Stimulated activated naive CD8-positive, alpha-beta T cell treated with anti-CD3 and anti-CD28 coated beads, Interleukin-15, Interleukin-2, amounts not matched to agents 100 U/mL and 50 U/mL, for 24 hours (primary cell): ENCODE results near the gene EFHC1.
"Not testable (repeated sequence)": the region's sequence is repeated elsewhere in the genome, so short reads cannot be mapped to it uniquely, and the experiment has no call there.

Experiments
- ATAC-seq: fragments of 150-1000 bp; cut with Tn5 transposase; one replicate; pipeline ENCODE4 v1.10.0; 2021
- DNase-seq: peaks from one replicate; pipeline ENCODE4 v3.0.0; 2021

Gene EFHC1

DNA sequence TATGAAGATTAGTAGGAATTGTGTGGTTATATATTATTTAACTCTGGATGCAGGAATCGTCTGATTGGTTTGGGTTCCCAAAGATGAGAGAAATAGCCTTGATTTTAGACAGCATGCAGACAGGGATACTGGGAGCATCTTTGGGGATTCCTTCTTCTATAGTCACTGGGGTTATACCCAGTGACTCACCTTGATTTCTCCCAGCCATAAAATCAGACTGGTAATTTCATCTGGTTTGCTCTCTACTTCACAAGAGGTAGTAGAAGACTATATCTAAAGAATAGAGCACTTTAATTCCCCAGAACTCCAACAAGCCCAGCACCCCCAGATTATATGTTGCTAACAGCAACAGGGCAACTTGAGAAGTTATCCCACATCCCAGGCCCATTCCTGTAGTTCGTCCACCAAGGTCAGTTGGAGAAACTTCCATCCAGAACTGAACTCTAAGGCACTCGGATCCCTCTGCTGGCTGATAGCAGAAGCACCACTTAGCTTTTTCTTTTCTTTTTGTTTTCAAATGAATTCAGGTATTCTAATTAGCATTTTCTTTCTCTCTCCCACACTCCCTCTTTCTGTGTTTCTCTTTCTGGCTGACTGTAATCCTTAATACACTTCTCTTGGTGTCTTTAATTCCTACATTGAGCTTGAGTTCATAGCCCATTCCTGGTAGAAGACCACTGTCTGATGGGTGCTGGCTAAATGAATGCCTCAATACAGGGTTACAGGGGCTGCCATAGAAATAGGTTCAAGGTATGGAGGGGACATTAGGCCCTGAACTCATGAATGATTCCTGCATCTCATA is 20.4 kb upstream of the EFHC1 start:
- peak; percentile 37 for DNase-seq

DNA sequence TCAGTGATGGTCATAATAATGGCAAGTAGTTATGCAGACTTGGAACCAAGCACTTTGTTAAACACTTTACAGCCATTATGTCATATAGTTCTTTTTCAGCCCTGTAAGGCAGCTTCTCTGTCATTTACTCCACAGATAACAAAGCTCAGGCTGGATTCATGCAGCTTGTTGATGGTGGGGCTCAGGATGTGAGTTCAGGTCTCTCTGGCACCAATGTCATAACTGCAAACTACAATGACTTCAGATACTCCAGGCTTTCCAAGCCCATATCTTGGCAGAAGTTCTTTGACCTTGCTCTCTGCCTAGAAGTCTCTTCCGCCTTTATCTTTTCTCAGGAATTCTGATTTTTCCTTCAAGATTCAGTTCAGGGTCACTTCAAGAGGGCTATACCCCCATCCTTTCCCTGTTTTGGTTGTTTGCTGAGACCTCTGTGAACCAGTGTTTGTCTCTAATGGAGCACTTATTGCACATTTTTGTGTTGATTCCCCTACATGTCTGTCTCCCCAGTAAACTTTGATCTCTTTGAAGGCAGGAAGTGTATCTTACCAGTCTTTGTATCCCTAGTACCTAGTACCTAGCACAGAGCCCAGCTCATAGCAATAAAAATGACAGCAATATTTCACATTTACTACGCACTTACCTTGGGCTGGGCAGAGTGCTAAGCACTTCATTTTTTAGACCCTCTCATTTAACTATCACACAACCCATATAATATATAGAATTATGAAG is 19.7 kb upstream of the EFHC1 start:
- DNase-seq (no peak), ATAC-seq (no peak)

More for the DNA sequence above, 20.4 kb upstream of the EFHC1 start:
- peak; percentile 36 for ATAC-seq

DNA sequence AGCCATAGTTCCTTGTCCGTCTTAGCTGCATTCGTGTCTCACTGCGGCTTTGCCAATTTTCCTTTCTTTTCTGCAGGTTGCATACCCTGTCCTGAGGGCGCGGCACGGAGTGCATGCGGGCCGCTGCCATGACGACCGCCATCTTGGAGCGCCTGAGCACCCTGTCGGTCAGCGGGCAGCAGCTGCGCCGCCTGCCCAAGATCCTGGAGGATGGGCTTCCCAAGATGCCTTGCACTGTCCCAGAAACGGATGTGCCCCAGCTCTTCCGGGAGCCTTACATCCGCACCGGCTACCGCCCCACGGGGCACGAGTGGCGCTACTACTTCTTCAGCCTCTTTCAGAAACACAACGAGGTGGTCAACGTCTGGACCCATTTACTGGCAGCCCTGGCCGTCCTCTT is 17.1 kb upstream of the EFHC1 start:
- no peak for DNase-seq
- no peak for ATAC-seq

DNA sequence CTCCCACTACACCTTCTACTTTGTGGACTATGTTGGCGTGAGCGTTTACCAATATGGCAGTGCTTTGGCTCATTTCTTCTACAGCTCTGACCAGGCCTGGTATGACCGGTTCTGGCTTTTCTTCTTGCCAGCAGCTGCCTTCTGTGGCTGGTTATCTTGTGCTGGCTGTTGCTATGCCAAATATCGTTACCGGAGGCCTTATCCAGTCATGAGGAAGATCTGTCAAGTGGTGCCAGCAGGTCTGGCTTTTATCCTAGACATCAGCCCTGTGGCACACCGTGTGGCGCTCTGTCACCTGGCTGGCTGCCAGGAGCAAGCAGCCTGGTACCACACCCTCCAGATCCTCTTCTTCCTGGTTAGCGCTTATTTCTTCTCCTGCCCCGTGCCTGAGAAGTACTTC is 16.5 kb upstream of the EFHC1 start:
- no peak for ATAC-seq
- DNase-seq = no peak

DNA sequence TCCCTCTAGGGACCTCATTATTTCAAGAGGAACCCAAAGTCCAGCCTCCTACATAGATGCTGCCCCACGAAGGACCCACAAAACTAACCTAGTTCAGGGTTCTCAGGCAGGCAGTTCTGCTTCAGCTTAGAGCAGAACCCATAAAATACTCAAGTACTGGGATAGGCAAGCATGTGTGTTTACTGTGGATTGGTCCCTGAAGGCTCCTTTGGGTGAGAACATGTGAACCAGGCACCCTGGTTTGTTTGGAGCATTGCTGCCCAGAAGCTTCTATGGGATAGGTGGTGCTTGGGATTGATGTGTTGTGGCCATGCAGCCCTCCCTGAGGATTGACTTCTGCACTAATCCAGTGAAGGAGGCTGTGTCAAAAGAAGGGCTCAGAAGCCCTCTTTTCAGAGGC is 14.9 kb upstream of the EFHC1 start:
- DNase-seq (no peak), ATAC-seq (no peak)

DNA sequence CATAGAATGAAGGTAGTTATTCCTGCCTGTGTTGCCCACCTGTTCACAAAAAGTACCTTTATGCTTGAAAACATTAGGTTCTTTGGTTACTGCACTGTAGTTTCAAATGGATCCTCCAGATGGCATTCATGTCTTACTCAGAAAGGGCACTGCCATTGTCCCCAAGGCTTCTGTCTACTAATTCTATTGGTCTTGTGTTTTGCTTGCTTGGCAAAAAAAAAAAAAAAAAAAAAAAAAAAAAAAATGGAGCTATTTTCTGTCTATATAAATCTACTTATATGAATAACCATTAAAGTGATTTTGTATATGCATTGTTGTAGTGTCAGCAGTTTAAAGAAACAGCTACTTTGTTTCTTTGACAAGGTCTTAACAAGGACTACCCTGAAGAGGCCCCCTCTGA is 12.7 kb upstream of the EFHC1 start:
- ATAC-seq (peak; percentile 42), DNase-seq (no peak)

DNA sequence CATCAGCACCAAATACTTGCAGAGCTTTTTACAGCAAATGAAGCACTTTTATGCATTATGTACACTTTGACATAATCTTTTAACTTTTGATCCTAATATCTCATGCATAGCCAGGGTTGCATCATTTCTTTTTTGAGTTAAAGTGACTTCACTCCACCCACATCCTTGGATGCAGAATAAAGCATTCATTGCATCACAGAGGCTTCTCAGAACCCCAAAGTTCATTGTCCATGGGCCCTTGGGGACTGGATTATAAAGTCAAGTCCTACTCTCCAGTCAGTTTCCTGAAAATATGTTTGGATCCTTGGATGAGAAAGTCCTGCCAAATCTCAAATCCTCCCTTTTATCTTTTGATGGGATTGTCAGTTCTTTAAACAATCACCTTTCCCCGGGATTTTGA is 10.6 kb upstream of the EFHC1 start:
- DNase-seq = no peak
- ATAC-seq = no peak

DNA sequence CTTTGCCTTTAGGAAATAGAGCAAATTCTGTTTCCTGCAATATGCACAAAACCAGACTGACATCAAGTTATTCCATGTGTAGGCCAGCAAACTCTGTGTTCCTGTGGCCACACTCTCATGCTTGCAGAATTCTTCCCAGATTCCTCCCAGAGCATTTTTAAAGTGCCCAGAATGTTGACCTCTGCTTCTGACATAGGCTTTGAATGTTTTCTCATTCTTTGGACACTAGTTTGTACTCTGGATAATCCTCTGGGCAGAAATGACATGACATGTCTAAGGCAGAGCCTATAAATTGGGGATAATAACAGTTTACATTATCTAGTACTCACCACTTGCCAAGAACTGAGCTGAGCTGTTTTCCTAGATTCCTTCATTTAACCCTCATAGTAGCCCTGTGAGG is 9.2 kb upstream of the EFHC1 start:
- no peak for DNase-seq
- no peak for ATAC-seq

DNA sequence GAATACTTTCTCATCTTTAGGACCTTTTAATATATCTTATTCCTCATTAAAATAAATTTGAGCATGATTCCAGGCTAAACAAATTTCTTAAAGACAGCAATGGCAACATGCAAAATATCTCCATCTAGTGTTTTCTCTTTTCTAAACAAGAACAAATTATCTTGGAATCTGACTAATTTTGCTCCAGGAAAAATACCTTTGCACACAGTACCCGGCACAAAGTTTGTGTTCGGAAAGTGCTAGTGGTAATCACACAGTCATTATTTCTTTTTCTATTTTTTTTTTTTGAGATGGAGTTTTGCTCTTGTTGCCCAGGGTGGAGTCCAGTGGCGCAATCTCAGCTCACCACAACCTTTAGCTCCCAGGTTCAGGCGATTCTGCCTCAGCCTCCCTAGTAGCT is 8.2 kb upstream of the EFHC1 start:
- DNase-seq (no peak), ATAC-seq (no peak)

DNA sequence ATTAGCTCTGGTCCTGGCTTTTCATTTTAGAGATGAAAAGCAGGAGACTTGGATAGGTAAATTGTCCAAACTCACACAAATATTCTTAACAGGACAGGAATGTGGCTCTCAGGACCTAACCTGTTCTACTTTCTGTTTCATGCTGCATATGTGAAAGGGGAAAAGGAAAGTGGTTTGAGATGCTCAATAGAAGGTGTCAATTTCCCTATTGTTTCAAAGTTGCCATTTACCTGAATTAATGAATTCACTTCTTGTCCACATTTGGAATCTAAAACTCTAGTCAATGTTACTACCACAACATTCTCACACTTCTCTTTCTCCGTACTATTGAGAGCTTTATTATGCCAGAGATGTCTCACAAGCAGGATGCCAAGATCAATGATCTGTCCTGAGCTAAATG is 4.8 kb upstream of the EFHC1 start:
- DNase-seq (no peak), ATAC-seq (no peak)

DNA sequence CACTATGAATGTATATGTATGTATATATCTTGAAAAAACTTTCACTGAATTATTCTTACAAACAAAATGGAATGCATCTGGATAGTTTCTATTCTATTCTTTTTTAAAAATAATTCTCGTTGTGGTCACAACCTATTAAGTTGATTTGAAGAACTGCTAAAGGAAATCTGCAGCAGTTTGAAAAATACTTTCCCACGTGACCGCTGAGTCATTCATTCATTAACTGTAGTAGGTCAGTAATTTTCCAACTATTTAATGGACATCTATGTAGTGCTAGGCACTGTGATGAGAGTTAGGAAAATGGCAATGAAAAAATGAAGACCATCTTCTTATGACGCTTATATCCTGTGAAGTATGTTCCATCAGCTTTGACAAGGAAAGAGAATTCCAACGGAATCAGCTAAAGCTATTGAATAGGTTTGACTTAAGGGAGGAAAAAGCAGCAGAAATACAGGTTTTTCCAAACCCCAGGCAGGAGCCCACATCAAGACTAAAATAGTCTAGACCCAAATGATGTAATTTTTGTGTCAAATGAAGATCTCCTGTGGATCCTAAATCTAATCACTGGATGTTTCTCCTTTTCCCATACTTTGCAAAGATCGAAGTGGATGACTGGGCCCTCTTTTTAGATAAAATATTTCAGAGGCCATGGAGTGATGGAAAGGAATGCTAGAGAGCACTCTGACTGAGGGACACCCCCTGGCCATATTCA is 4.1 kb upstream of the EFHC1 start:
- ATAC-seq = no peak
- no peak for DNase-seq

DNA sequence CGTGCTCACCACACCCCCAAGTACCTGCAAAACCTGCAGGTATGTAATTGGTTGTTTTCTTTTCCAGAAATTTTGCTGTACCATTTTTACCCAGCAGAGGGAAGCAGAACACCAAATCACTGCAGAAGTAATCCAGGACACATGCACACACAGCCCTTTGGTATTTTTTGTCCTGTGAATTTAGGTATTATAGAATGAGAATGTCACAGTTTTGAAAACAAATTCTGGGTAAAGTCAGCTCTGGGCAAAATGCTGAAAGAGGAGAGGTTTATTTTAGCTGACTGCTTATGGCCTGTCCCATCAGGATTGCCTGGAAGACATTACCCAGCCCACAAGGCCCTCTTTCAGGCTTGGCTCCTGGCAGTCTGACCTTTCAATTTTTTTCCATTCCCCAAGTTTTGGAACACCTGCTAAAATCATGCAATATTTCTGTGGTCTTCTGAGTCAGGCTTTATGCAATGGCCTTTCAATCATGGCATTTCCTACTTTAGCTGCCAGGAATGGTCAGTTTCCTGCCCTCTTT is 3.5 kb upstream of the EFHC1 start:
- DNase-seq = peak; percentile 22
- peak; percentile 15 for ATAC-seq

DNA sequence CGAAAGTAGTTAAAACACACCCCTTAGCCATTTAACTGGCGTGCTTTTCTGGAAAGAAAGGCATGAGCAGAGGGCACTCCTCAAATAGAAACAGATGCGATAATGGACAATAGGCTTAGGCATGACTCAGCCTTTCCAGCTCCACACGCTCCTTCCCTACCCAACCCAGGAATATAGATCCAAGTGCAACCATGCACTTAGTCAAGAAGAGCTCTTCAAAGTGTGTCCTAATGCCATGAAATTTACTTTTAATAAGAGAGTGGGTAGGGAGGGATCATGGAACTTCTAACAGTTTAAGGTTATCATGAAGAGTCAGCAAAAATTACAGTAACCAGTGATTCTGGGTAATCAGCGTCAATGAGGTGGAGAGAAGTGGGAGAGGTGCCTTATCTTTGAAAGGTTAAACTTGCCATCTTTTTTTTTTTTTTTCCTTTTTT is 2.4 kb upstream of the EFHC1 start:
- no peak for DNase-seq
- no peak for ATAC-seq

DNA sequence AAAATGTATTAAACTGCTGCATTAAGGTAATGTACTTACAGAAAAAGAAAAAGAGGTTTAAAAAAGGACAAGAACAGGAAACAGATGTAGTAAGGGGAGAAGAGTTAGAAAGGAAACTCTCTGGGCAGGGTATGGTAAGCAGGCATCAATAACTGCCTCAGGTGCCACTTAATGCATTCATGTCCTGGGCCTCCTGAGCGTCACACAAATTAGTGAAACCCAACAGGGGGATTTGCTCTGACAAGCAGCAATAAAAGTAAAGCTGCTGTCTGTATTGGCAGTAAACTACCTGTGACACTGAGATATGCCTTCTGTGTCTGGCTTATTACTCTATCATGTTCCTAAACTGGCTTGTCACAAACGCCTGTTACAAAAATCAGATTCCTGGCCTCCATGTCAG is 1.5 kb upstream of the EFHC1 start:
- no peak for DNase-seq
- ATAC-seq = no peak

DNA sequence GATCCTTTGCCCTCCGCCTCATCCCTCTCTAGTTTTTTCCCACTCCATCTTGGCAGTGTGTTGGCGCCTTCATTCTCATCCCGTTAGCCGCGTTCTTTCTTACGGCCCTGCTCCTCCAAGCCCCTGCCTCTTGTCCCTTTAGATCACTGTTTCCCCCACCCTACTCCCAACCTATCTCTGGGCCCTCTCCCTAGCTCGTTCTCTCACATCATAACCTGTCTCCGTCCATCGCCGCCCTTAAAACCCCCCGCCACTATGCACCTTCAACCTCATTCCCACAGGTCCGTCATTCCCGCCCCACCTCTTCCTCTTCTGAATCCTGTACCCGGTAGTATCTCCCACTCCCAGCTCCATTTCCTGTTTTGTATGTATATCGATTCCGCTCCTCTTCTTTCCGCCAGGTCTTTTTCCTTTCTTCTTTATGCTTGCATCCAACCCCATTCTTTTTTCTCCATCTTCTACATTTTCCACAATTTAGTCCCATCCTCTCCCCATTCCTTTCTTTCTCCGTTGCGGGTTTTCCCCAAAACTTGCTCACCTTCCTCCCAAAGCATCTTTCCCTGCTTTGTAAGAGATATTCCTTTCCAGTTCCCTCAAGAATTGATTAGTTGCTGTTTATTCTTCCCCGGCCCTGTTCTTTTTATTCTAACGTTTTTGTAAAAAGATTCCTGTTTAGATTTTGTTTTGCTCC is 671 bp downstream of the EFHC1 start:
- DNase-seq = no peak
- ATAC-seq = no peak

DNA sequence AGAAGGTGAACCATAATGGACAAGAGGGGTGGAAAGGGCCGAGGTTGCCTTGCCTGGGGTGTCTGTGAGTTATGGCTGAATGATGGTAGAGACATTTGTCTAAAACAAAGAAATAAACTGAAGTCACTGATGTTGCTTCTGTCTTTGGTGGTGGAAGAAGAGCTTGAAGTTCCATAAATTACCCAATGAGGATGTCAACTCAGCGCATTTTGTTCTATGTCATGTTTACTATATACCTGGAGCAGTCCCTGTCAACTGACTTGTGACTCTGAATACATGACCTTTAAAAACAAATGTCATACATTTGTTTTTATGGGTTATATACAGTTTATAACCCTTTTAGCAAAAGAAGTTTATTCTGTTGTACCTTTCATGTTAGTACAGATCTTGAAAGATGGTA is 2.0 kb downstream of the EFHC1 start:
- no peak for DNase-seq
- no peak for ATAC-seq

DNA sequence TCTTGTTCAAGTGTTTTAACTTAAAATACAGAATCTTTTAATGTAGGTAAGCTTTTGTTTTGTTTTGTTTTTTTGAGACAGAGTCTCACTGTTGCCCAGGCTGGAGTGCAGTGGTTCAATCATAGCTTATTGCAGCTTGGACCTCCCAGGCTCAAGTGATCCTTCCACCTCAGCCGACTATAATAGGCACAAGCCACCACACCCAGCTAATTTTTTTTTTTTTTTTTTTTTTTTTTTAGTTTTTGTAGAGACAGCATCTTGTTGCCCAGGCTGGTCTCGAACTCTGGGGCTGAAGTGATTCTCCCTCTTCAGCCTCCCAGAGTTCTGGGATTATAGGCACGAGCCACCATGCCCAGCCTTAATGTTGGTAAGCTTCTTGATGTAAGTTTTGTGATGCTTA is 3.3 kb downstream of the EFHC1 start:
- ATAC-seq (no peak), DNase-seq (no peak)

DNA sequence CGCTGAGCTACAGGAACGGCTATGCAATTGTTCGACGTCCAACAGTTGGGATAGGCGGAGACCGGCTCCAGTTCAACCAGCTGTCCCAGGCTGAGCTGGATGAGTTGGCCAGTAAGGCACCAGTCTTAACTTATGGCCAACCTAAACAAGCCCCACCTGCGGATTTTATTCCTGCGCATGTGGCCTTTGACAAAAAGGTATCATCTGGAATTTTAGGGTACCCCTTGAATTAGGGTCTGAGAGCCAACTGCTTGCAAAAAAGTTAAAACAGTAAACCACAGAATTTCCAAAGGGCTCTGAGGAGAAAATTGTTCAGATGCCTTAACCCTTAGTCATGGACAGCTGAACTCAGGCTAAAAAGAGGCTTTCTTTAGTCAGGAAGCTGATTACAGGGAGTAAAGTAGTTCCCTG is 3.8 kb downstream of the EFHC1 start:
- ATAC-seq (no peak), DNase-seq (no peak)

DNA sequence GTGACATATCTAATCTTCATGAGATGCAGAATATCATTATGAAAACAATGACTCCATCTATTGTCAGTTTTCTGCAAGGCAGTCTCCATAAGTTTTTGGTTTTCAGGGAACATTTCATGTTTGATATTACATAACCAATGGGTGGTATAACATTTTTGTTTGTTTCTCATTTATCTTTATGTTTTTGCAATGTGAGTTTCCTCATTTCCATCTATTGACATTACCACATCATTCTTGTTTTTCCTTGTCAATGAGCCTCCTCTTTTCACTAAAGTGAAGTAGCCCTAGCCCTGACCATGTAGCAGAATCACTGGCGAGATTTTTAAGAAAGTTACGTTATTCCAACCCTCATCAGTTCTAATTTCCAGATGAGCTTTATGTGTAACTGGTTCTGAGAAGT is 4.4 kb downstream of the EFHC1 start:
- no peak for ATAC-seq
- DNase-seq = no peak

DNA sequence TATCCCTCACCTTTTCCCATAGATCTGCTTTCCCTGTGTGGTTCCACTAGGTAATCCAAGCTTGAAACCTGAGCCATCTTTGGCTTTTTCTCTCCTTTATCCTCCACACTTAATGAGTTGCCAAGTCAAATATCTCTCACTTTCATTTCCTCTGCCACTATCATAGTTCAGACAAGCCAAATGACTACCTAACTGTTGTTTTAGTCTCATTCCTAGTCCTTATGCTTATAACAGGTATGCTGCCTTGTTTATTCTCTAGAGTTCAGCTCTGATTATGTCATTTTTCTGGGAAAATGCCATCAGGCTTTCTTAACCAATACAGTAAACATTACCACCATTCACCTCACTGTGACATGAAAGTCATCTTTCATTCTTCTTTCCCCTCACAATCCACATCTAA is 6.5 kb downstream of the EFHC1 start:
- ATAC-seq (no peak), DNase-seq (no peak)

DNA sequence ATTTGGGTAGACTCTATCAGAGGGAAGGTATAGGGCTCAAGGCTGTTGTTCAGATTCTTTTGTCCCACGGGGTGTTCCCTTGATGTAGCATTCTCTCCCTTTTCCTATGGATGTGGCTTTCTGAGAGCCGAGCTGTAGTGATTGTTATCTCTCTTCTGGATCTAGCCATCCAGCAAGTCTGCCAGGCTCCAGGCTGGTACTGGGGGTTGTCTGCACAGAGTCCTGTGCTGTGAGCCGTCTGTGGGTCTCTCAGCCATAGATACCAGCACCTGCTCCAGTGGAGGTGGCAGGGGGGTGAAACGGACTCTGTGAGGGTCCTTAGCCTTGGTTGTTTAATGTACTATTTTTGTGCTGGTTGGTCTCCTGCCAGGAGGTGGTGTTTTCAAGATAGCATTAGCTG is 13.2 kb downstream of the EFHC1 start:
- not testable (repeated sequence) for ATAC-seq, DNase-seq

DNA sequence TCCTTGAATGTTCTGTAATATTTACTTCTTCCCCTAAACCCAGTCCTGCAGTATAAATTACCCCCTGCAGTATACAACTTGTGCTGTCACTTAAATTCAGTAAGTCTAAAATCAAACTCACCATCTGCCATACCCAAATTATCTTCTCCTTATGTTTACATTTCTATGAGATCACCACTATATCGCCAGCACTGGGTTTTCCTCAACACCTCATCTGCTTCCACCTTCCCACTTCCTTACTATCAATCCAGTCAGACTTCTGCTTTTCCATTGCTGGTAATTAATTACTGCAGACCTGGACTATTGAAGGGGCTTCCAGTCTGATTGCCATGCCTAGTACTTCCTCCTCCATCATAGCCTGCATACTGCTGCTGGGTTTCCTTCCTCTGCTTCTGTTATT is 15.2 kb downstream of the EFHC1 start:
- ATAC-seq = no peak

More for the DNA sequence above, 15.2 kb downstream of the EFHC1 start:
- DNase-seq = no peak
